NOMO-1 treated with dmso at 0.1 percent for 144 hours (cell line): ENCODE results near the gene GPX4.

Experiments
- DNase-seq: peaks from one replicate; lab custom pipeline; 2025; ENCODE audit not compliant: unreplicated experiment; lab: John Stamatoyannopoulos, UW

The GPX4 gene

GRCh38 chr19:1068009-1069001 is 35.5 kb upstream of the GPX4 start:
- DNase-seq = peak; percentile 56

GRCh38 chr19:1069009-1069779 is 34.6 kb upstream of the GPX4 start:
- DNase-seq = peak; percentile 91

- DNase-seq = no peak
These were observed 33.2 kb upstream of the GPX4 start for GRCh38 chr19:1070576-1070930.

GRCh38 chr19:1070931-1071791 is 32.6 kb upstream of the GPX4 start:
- DNase-seq = no peak

DNA sequence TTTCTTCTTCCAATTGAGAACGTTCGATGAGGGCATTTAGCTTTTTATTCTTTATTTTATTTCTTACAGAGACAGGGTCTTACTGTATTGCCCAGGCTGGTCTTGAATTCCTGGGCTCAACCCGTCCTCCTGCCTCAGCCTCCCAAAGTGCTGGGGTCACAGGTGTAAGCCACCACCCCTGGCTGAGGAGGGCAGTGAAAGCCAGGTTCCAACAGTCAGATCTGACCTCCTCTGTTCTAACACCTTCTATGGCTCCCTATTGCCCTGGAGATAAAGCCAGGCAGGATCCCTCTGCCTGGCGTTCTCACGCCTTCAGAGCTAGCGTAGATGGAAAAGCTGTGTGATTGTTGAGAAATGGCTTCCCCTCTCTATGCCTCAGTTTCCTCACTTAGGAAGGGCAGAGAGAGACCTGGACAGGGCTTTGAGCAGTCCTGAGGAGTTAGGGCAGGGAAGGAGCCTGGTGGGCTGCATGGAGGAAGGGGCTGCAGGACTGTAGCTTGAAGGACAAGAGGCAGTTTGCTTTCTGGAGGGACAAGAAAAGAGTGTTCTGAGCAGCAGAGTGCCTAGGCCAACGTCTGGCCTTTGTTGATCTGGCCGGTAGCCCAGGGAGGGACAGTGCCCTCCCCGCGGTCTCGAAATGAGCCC is 31.3 kb upstream of the GPX4 start:
- no peak for DNase-seq

GRCh38 chr19:1073063-1073955 is 30.5 kb upstream of the GPX4 start:
- no peak for DNase-seq

DNA sequence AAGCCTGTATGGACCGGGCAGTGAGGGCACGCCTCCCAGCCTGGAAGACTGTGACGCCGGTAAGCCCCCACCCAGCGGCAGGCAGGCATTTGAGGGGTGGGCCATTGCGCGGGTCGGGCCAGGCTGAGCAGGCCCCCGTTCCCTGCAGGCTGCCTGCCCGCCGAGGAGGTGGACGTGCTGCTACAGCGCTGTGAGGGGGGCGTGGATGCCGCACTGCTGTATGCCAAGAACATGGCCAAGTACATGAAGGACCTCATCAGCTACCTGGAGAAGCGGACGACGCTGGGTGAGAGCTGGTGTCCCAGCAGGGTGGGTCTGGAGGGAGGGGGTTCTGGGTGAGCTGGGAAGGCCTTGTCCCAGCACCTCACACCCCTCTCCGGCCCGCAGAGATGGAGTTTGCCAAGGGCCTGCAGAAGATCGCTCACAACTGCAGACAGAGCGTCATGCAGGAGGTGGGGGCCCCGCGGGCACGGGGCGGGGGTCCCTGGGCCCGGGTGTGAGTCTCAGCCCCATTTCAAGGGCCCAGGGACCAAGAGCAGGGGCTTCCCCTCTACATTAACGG is 29.8 kb upstream of the GPX4 start:
- no peak for DNase-seq

DNA sequence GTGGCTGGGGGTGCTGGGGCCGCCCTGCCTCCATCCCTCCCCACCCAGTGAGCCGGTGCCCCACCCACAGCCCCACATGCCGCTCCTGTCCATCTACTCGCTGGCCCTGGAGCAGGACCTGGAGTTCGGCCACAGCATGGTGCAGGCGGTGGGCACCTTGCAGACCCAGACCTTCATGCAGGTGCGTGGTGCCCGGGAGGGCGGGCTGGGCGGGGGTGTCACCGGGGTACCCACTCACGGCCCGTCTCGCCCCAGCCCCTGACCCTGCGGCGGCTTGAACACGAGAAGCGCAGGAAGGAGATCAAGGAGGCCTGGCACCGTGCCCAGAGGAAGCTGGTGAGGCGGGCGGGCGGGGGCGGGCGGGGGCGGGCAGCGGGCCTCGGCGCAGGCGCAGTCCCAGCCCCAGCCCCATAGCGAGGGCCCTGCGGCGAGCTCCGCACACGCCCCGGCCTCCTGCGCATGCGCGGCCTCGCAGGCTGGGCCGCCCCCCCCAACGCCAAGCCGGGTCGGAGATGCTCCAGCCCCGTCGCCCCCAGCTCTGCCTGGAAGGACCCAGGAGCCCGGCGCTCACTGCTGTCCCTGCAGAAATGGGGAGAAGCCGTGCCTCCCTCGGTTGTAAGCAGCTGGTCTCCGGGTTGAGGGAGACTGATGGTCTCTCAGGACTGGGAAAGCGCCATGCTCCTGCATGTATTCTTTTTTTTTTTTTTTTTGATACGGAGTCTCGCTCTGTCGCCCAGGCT is 29.1 kb upstream of the GPX4 start:
- DNase-seq = peak; percentile 83

DNA sequence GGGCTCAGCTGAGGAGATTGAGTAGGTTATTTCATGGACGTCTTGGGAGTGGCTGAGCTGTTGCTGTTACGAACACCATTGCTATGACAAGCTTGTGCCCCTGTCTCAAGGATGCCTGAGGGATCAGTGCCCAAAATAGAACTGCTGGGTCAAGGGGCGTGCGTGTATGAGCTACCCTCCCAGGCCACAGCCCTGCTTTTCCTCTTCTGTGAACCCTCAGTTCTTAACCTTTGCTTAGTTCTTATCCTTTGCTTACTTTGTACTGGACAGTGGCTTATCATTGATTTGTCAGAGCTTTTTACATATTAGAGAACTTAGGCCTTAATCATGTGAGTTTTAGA is 27.8 kb upstream of the GPX4 start:
- DNase-seq = no peak

DNA sequence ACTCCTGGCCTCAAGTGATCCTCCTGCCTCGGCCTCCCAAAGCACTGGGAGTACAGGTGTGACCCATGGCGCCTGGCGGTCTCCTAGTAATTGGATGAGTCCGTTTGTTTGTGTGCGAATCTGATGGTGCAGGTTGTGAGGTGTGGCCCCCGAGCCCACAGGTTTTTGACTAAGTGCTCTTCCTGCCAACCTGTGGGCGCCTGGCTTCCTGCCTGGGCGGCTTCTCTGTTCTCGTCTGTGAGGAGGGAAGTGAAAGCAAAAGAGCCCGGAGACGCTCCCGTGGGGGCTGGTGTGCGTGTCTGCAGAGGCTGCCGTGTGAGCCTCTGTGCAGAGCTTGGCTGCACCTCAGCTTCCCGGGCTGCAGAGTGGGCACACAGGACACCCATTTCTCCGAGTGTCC is 26.8 kb upstream of the GPX4 start:
- peak; percentile 90 for DNase-seq

- DNase-seq = no peak
These were observed 24.2 kb upstream of the GPX4 start for GRCh38 chr19:1079566-1080111.

- DNase-seq = no peak
These were observed 23.2 kb upstream of the GPX4 start for GRCh38 chr19:1080360-1081161.

GRCh38 chr19:1081301-1082164 is 22.3 kb upstream of the GPX4 start:
- DNase-seq = no peak

GRCh38 chr19:1082165-1082927 is 21.4 kb upstream of the GPX4 start:
- peak; percentile 36 for DNase-seq

- no peak for DNase-seq
These were observed 20.6 kb upstream of the GPX4 start for GRCh38 chr19:1082928-1083816.
